SU-DHL-6 (cell line): ENCODE measurements around the gene CLCF1.

ENCODE experiments used
- H2AFZ ChIP-seq: fragments of 200-600 bp; sonication (generic); 2 replicates; pipeline ENCODE4 v1.6.1; 2014; ENCODE audit warnings: low read depth, mild to moderate bottlenecking, moderate library complexity, mixed read lengths, antibody characterized with exemption, low read length; ENCODE audit not compliant: severe bottlenecking
- H3F3A ChIP-seq: fragments of 200-600 bp; shearing (Covaris generic); 2 replicates; pipeline ENCODE4 v1.6.0; 2016; ENCODE audit warnings: antibody characterized with exemption, mild to moderate bottlenecking; ENCODE audit not compliant: insufficient read depth
- H3K27ac ChIP-seq: fragments of 200-600 bp; sonication (generic); 2 replicates; pipeline ENCODE4 v1.5.1; 2016; ENCODE audit warnings: low read depth, mild to moderate bottlenecking, low read length, moderate library complexity, mixed read lengths
- H3K27me3 ChIP-seq: fragments of 200-600 bp; sonication (generic), shearing (Covaris generic); 2 replicates; pipeline ENCODE4 v1.6.0; 2014; ENCODE audit warnings: mild to moderate bottlenecking, low read length
- H3K36me3 ChIP-seq: fragments of 200-600 bp; sonication (generic); 2 replicates; pipeline ENCODE4 v1.6.1; 2014; ENCODE audit warnings: mild to moderate bottlenecking, low read length, mixed read lengths
- H3K4me2 ChIP-seq: fragments of 300-600, 200-600 bp; shearing (Covaris generic), sonication (generic); 2 replicates; pipeline ENCODE4 v1.6.0; 2014; ENCODE audit warnings: low read length, low read depth, mild to moderate bottlenecking; ENCODE audit not compliant: poor library complexity, severe bottlenecking
- H3K4me3 ChIP-seq: fragments of 200-600 bp; sonication (generic); 2 replicates; pipeline ENCODE4 v1.5.1; 2014; ENCODE audit warnings: antibody characterized with exemption, low read length, mild to moderate bottlenecking, mixed read lengths; ENCODE audit not compliant: insufficient read depth, poor library complexity, severe bottlenecking
- H3K79me2 ChIP-seq: fragments of 200-600 bp; sonication (generic); 2 replicates; pipeline ENCODE4 v1.6.1; 2014; ENCODE audit warnings: mild to moderate bottlenecking, low read length, moderate library complexity; ENCODE audit not compliant: insufficient read depth
- H3K9ac ChIP-seq: fragments of 200-600 bp; sonication (generic); 2 replicates; pipeline ENCODE4 v1.7.0; 2014; ENCODE audit warnings: mild to moderate bottlenecking, low read length
- H3K9me2 ChIP-seq: fragments of 200-600 bp; sonication (generic); replicated peaks from 2 replicates; pipeline ENCODE4 v1.6.1; 2014; ENCODE audit warnings: low read length; ENCODE audit not compliant: insufficient read depth
- H3K9me3 ChIP-seq: fragments of 200-600 bp; sonication (generic); 2 replicates; pipeline ENCODE4 v1.6.1; 2014; ENCODE audit warnings: low read length, mixed read lengths; ENCODE audit not compliant: insufficient read depth
- H4K20me1 ChIP-seq: fragments of 200-600 bp; sonication (generic); 2 replicates; pipeline ENCODE4 v1.6.1; 2014; ENCODE audit warnings: low read depth, mild to moderate bottlenecking, antibody characterized with exemption, low read length, moderate library complexity, mixed read lengths
- CTCF ChIP-seq: fragments of 200-600 bp; sonication (generic); IDR thresholded peaks from one replicate; pipeline ENCODE4 v1.5.1; 2017; ENCODE audit warnings: antibody characterized with exemption, mild to moderate bottlenecking, low read length, moderate library complexity; ENCODE audit not compliant: insufficient read depth, poor library complexity, severe bottlenecking
- EZH2phosphoT487 ChIP-seq: fragments of 200-600 bp; sonication (generic), shearing (Covaris generic); conservative IDR thresholded peaks from 2 replicates; pipeline ENCODE4 v1.6.1; 2018; ENCODE audit warnings: mild to moderate bottlenecking, antibody characterized with exemption, low read length, moderate library complexity, mixed read lengths

CLCF1 gene

GRCh38 chr11:67354075-67355022 lies 19.0 kb downstream of the CLCF1 start:
- no peaks in the 10 kb centered on the region for H3K79me2 ChIP-seq
- no peaks in the 10 kb centered on the region for H3K9me3 ChIP-seq
- H2AFZ ChIP-seq = no peak overlapping the region
- H3K27me3 ChIP-seq = no peaks in the 10 kb centered on the region
- no peaks in the 10 kb centered on the region for H3K9me2 ChIP-seq
- peaks cover 24% of the 10 kb centered on the region for H3F3A ChIP-seq
- H3K36me3 ChIP-seq = no peaks in the 10 kb centered on the region
- H3K9ac ChIP-seq = peak overlapping the region; percentile 64
- H3K4me3 ChIP-seq = peak overlapping the region; percentile 48
- TF ChIP-seq CTCF (no peak), EZH2phosphoT487 (no peak)
- peak overlapping the region; percentile 96 for H3K27ac ChIP-seq
- peak overlapping the region; percentile 69 for H3K4me2 ChIP-seq
- H4K20me1 ChIP-seq = no peaks in the 10 kb centered on the region

GRCh38 chr11:67353317-67354074 lies 19.9 kb downstream of the CLCF1 start, which contains the start of gene POLD4:
TSS of gene POLD4 (minus strand) at chr11:67353546. CDS start at chr11:67353399, 147 bp downstream.
- Histone ChIP-seq H4K20me1 (no peaks in the 10 kb centered on the region), H3K9ac (peak within 1 kb of the TSS; percentile 86), H3F3A (peaks cover 24% of the 10 kb centered on the region), H3K4me3 (peak within 1 kb of the TSS; percentile 59), H3K36me3 (no peaks in the 10 kb centered on the region), H3K9me3 (no peaks in the 10 kb centered on the region), H3K9me2 (no peaks in the 10 kb centered on the region), H3K79me2 (no peaks in the 10 kb centered on the region), H3K27ac (peak within 1 kb of the TSS; percentile 96), H2AFZ (no peak within 1 kb of the TSS), H3K4me2 (peak within 1 kb of the TSS; percentile 79), H3K27me3 (no peaks in the 10 kb centered on the region)
- TF ChIP-seq EZH2phosphoT487 = no peak
- TF ChIP-seq CTCF = no peak

GRCh38 chr11:67352546-67353316 lies 20.7 kb downstream of the CLCF1 start:
- H2AFZ ChIP-seq = no peak overlapping the region
- H3K9ac ChIP-seq = peak overlapping the region; percentile 86
- no peaks in the 10 kb centered on the region for H4K20me1 ChIP-seq
- peak overlapping the region; percentile 96 for H3K27ac ChIP-seq
- no peaks in the 10 kb centered on the region for H3K79me2 ChIP-seq
- H3F3A ChIP-seq = peaks cover 24% of the 10 kb centered on the region
- peak overlapping the region; percentile 79 for H3K4me2 ChIP-seq
- no peaks in the 10 kb centered on the region for H3K27me3 ChIP-seq
- H3K9me2 ChIP-seq = no peaks in the 10 kb centered on the region
- H3K36me3 ChIP-seq = no peaks in the 10 kb centered on the region
- H3K9me3 ChIP-seq = no peaks in the 10 kb centered on the region
- TF ChIP-seq CTCF (no peak), EZH2phosphoT487 (no peak)
- H3K4me3 ChIP-seq = peak overlapping the region; percentile 59
